Measurements from ENCODE around the gene TNFSF13B. TPM values are rescaled to one million over a fixed set of nuclear protein-coding genes. Genes with fewer than 3 reads are reported as not detected.

TNFSF13B gene
- polyA plus RNA-seq, 1 donor from 2014 or later: 0.50 TPM

- no peaks in the 10 kb centered on the region for H3K9me3 ChIP-seq (ENCODE audit: low read length)
- TF ChIP-seq EP300 (conservative IDR thresholded peaks at IDR 0.05; ENCODE audit: poor library complexity, severe bottlenecking): no peak
- no peak for TF ChIP-seq EZH2 (IDR thresholded peaks at IDR 0.05; ENCODE audit: borderline replicate concordance, insufficient read depth, low read length, poor library complexity, severe bottlenecking)
- no peak for TF ChIP-seq MXI1 (conservative IDR thresholded peaks at IDR 0.05; ENCODE audit: poor library complexity, severe bottlenecking)
- no peak for TF ChIP-seq POLR2AphosphoS5 (IDR thresholded peaks at IDR 0.05)
- TF ChIP-seq SMC3 (conservative IDR thresholded peaks at IDR 0.05; ENCODE audit: poor library complexity): no peak
- no peak for TF ChIP-seq RAD21 (conservative IDR thresholded peaks at IDR 0.05)
- TF ChIP-seq TAF1 (IDR thresholded peaks at IDR 0.05; ENCODE audit: low read depth): no peak
- TF ChIP-seq CTCF (IDR thresholded peaks at IDR 0.05; ENCODE audit: poor library complexity, severe bottlenecking): no peak
- no peak for TF ChIP-seq REST (IDR thresholded peaks at IDR 0.05; ENCODE audit: borderline replicate concordance)
- no peaks in the 10 kb centered on the region for H3K36me3 ChIP-seq (ENCODE audit: insufficient read depth, low read length)
- H3K4me3 ChIP-seq (ENCODE audit: low read length): no peak overlapping the region
- H3K27ac ChIP-seq (ENCODE audit: low read length): no peak overlapping the region
- H4K20me1 ChIP-seq (ENCODE audit: insufficient read depth): no peaks in the 10 kb centered on the region
- no peak overlapping the region for H3K9ac ChIP-seq (ENCODE audit: low read length)
- no peak overlapping the region for H2AFZ ChIP-seq (ENCODE audit: low read depth, low read length)
- H3K79me2 ChIP-seq (replicated peaks; ENCODE audit: insufficient read depth, low read length): no peaks in the 10 kb centered on the region
- H3F3A ChIP-seq (ENCODE audit: insufficient read depth, low read length, poor library complexity, severe bottlenecking): no peaks in the 10 kb centered on the region
- no peaks in the 10 kb centered on the region for H3K27me3 ChIP-seq (ENCODE audit: insufficient read depth, low read depth, low read length)
- H3K4me2 ChIP-seq (ENCODE audit: low read length): no peak overlapping the region
- H3K9me2 ChIP-seq (ENCODE audit: insufficient read depth, low read length): no peaks in the 10 kb centered on the region
These were observed 12.3 kb upstream of the TNFSF13B start for GRCh38 chr13:108257248-108257647.

- H3K9ac ChIP-seq (ENCODE audit: low read length): no peak overlapping the region
- H3K9me3 ChIP-seq (ENCODE audit: low read length): no peaks in the 10 kb centered on the region
- H3K9me2 ChIP-seq (ENCODE audit: insufficient read depth, low read length): no peaks in the 10 kb centered on the region
- no peaks in the 10 kb centered on the region for H3K36me3 ChIP-seq (ENCODE audit: insufficient read depth, low read length)
- H3K4me2 ChIP-seq (ENCODE audit: low read length): no peak overlapping the region
- peaks cover 4% of the 10 kb centered on the region for H3F3A ChIP-seq (ENCODE audit: insufficient read depth, low read length, poor library complexity, severe bottlenecking)
- no peak overlapping the region for H3K27ac ChIP-seq (ENCODE audit: low read length)
- H3K4me3 ChIP-seq (ENCODE audit: low read length): no peak overlapping the region
- H2AFZ ChIP-seq (ENCODE audit: low read depth, low read length): no peak overlapping the region
- no peaks in the 10 kb centered on the region for H3K79me2 ChIP-seq (replicated peaks; ENCODE audit: insufficient read depth, low read length)
- no peaks in the 10 kb centered on the region for H4K20me1 ChIP-seq (ENCODE audit: insufficient read depth)
- TF ChIP-seq EP300 (conservative IDR thresholded peaks at IDR 0.05; ENCODE audit: poor library complexity, severe bottlenecking) (peak; percentile 30), TAF1 (IDR thresholded peaks at IDR 0.05; ENCODE audit: low read depth) (no peak), EZH2 (IDR thresholded peaks at IDR 0.05; ENCODE audit: borderline replicate concordance, insufficient read depth, low read length, poor library complexity, severe bottlenecking) (no peak), CTCF (IDR thresholded peaks at IDR 0.05; ENCODE audit: poor library complexity, severe bottlenecking) (no peak), SMC3 (conservative IDR thresholded peaks at IDR 0.05; ENCODE audit: poor library complexity) (no peak)
- H3K27me3 ChIP-seq (ENCODE audit: insufficient read depth, low read depth, low read length): no peaks in the 10 kb centered on the region
These were observed 5.7 kb upstream of the TNFSF13B start for GRCh38 chr13:108263621-108264355.
